ENCODE results near the gene RELA.

RELA gene

GRCh38 chr11:65623177-65623576 lies 39.5 kb downstream of the RELA start:
- DNase-seq (ENCODE audit: low spot score) = no peak
- in situ Hi-C loops (cut with MboI; ENCODE audit: low pct_unique_long_range_greater_than_20kb, low sequenced_read_pairs, unreplicated experiment) = no loop called here
- no peak for TF ChIP-seq CTCF (IDR thresholded peaks at IDR 0.05; ENCODE audit: extremely low read depth, insufficient read depth, missing control alignments)

- in situ Hi-C loops (cut with MboI; ENCODE audit: low pct_unique_long_range_greater_than_20kb, low sequenced_read_pairs, unreplicated experiment) = no loop called here
- TF ChIP-seq CTCF (IDR thresholded peaks at IDR 0.05; ENCODE audit: extremely low read depth, insufficient read depth, missing control alignments) = no peak
- no peak for DNase-seq (ENCODE audit: low spot score)
Observed at GRCh38 chr11:65622011-65622410, 40.7 kb downstream of the RELA start.

GRCh38 chr11:65621460-65621859 lies 41.3 kb downstream of the RELA start:
- TF ChIP-seq CTCF (IDR thresholded peaks at IDR 0.05; ENCODE audit: extremely low read depth, insufficient read depth, missing control alignments) = no peak
- DNase-seq (ENCODE audit: low spot score) = no peak
- in situ Hi-C loops (cut with MboI; ENCODE audit: low pct_unique_long_range_greater_than_20kb, low sequenced_read_pairs, unreplicated experiment) = no loop called here

GRCh38 chr11:65620666-65621065 lies 42.0 kb downstream of the RELA start:
- DNase-seq (ENCODE audit: low spot score) = no peak
- in situ Hi-C loops (cut with MboI; ENCODE audit: low pct_unique_long_range_greater_than_20kb, low sequenced_read_pairs, unreplicated experiment) = no loop called here
- TF ChIP-seq CTCF (IDR thresholded peaks at IDR 0.05; ENCODE audit: extremely low read depth, insufficient read depth, missing control alignments) = no peak

- no peak for DNase-seq (ENCODE audit: low spot score)
- in situ Hi-C loops (cut with MboI; ENCODE audit: low pct_unique_long_range_greater_than_20kb, low sequenced_read_pairs, unreplicated experiment) = no loop called here
- TF ChIP-seq CTCF (IDR thresholded peaks at IDR 0.05; ENCODE audit: extremely low read depth, insufficient read depth, missing control alignments) = no peak
Observed at GRCh38 chr11:65619281-65619928, 43.3 kb downstream of the RELA start.

- no peak for TF ChIP-seq CTCF (IDR thresholded peaks at IDR 0.05; ENCODE audit: extremely low read depth, insufficient read depth, missing control alignments)
- in situ Hi-C loops (cut with MboI; ENCODE audit: low pct_unique_long_range_greater_than_20kb, low sequenced_read_pairs, unreplicated experiment) = no loop called here
- DNase-seq (ENCODE audit: low spot score) = no peak
Observed at GRCh38 chr11:65618763-65619162, 44.0 kb downstream of the RELA start.
